Stimulated activated memory B cell treated with anti-CD40 and anti-IgM and Interleukin-4, amounts not matched to agents 10 μg/mL and 1 μg/mL and 100 μg/mL, for 72 hours (primary cell): Measurements from ENCODE around the gene GALNT1.

ENCODE experiments used
- ATAC-seq: fragments of 150-1000 bp; cut with Tn5 transposase; 2 replicates; pipeline ENCODE4 v1.10.0; 2021
- H3K27ac Mint-ChIP-seq: one replicate; pipeline ENCODE4 v1.8.0; 2022; ENCODE audit warnings: mild to moderate bottlenecking, mixed read lengths
- H3K27me3 Mint-ChIP-seq: one replicate; pipeline ENCODE4 v1.8.0; 2022; ENCODE audit warnings: mixed read lengths
- H3K36me3 Mint-ChIP-seq: one replicate; pipeline ENCODE4 v1.8.0; 2022; ENCODE audit warnings: mixed read lengths
- H3K4me1 Mint-ChIP-seq: one replicate; pipeline ENCODE4 v1.8.0; 2022; ENCODE audit warnings: mixed read lengths
- H3K4me3 Mint-ChIP-seq: one replicate; pipeline ENCODE4 v1.8.0; 2022; ENCODE audit warnings: mild to moderate bottlenecking, moderate library complexity, mixed read lengths
- H3K9me3 Mint-ChIP-seq: one replicate; pipeline ENCODE4 v1.8.0; 2022; ENCODE audit warnings: mixed read lengths

GALNT1 gene

DNA sequence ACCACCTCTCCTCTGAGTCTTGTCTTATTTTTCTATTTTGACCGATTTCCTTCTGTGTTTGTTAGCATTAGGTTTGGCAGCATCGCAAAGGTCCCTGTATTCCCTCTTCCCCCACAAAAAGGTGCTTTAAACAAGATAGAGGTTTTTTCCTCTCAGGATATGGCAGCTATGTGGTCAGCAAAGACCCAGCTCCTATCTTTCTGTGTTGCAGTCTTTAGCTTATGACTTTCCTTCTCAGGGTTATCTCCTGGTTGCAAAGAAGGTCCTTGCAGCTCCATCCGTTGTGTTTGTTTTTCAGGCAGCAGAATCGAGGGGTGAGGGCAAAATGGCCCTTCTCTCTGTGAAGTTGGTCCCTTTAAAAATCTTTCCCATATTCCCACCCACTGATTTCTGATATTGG is 38.4 kb downstream of the GALNT1 start:
- Mint-ChIP-seq H3K36me3 (peaks cover 9% of the 10 kb centered on the region), H3K4me3 (no peak overlapping the region), H3K27ac (no peak overlapping the region), H3K4me1 (peaks cover 29% of the 10 kb centered on the region), H3K9me3 (no peaks in the 10 kb centered on the region), H3K27me3 (no peaks in the 10 kb centered on the region)
- no peak for ATAC-seq

DNA sequence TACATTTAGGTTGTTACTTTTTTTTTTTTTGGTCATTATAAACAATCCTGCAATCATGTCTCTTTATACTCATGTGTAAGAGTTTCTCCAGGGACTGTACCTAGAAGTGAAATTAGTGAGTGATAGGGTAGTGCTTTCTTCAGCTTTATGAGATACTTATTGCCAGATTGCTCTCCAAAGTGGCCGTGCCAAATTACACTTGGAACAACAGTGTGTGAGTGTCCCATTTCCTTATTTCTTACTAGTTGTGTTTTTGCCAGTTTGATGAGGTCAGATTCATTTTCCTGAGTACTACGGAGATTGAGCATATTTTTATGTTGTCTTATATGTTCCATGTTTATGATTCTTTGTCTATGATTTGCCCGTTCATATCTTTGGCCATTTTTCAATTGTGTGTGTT is 39.2 kb downstream of the GALNT1 start:
- peaks cover 30% of the 10 kb centered on the region for H3K4me1 Mint-ChIP-seq
- no peaks in the 10 kb centered on the region for H3K27me3 Mint-ChIP-seq
- H3K4me3 Mint-ChIP-seq = no peak overlapping the region
- H3K36me3 Mint-ChIP-seq = peaks cover 16% of the 10 kb centered on the region
- ATAC-seq = no peak
- no peaks in the 10 kb centered on the region for H3K9me3 Mint-ChIP-seq
- H3K27ac Mint-ChIP-seq = peak overlapping the region; percentile 18

DNA sequence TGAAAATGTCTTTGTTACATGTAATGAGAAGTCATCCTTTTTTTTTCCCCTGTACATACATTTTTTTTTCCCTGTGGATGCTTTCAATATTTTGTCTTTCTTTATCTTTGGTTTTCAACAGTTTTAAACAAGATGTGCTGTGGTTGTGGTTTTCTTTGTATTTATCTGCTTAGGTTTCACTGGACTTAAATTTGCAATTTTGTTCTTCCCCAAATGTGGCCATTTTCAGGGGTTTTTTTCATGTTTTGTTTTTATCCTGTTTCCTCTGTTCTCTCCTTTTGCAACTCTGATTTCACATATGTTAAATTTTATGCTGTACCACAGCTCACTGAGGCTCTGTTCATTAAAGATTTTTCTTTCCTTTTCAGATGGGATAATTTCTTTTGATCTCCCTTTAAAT is 41.7 kb downstream of the GALNT1 start:
- no peak for ATAC-seq
- Mint-ChIP-seq H3K9me3 (no peaks in the 10 kb centered on the region), H3K4me1 (peaks cover 34% of the 10 kb centered on the region), H3K27me3 (no peaks in the 10 kb centered on the region), H3K36me3 (peaks cover 40% of the 10 kb centered on the region), H3K4me3 (peak overlapping the region; percentile 6), H3K27ac (peak overlapping the region; percentile 8)

DNA sequence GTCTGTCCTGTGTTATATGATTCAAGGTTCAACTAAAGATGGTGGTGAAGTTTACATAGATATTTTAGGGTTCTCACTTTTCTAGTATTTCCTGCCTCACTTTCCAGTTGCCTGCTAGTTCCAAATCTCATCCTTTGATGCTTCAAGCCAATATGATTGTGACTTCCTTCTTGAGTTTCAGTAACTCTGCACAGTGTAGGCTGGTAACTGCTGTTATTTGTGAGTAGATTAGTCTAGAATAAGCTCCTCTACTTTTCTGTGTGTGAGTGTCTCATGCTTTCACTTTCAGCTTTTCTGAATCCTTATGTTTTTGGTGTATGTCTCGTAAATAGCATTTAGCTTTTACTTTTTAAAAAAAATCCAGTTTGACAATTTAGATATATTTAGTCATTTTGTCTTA is 42.6 kb downstream of the GALNT1 start:
- H3K27ac Mint-ChIP-seq = no peak overlapping the region
- H3K4me3 Mint-ChIP-seq = no peak overlapping the region
- no peaks in the 10 kb centered on the region for H3K27me3 Mint-ChIP-seq
- H3K36me3 Mint-ChIP-seq = peaks cover 49% of the 10 kb centered on the region
- peaks cover 34% of the 10 kb centered on the region for H3K4me1 Mint-ChIP-seq
- peak; percentile 53 for ATAC-seq
- no peaks in the 10 kb centered on the region for H3K9me3 Mint-ChIP-seq

DNA sequence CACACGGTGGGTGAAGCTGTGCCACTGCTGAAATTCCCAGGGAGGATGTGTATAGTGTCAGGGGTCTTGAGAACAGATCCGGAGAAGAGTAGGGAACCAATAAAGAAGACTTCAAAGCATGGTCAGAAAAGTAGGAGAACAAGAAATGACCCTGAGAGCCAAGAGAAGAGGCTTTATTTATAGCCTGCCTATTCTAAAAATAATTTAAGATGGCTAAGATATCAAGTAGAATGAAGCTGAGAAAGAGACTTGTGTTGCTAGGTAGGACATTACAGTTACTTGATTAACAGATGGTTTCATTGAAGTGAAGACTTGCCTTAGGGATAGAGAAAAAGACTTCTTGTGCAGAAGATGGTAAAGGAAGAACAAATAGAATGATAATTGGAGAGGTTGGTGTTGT is 43.7 kb downstream of the GALNT1 start:
- H3K9me3 Mint-ChIP-seq = peaks cover 2% of the 10 kb centered on the region
- no peaks in the 10 kb centered on the region for H3K27me3 Mint-ChIP-seq
- H3K36me3 Mint-ChIP-seq = peaks cover 52% of the 10 kb centered on the region
- peaks cover 36% of the 10 kb centered on the region for H3K4me1 Mint-ChIP-seq
- no peak for ATAC-seq
- no peak overlapping the region for H3K4me3 Mint-ChIP-seq
- no peak overlapping the region for H3K27ac Mint-ChIP-seq

DNA sequence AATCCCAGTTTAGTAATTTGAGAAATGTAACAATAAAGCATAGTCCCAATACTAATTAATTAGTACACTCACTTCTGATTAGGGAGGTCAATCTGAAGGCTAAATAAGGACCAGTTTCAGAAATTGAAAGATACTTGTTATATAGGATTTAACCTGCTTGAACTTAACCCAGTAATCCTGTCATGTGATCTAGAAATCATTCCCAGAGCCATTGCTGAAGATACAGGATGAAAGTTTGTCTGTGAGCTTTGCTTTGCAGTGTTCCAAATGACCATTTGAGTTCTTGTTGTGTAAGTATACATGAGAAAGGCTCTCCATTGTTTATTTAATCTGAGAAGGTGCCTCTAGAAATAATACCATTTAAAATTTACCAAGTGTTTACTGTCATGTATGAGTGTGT is 52.2 kb downstream of the GALNT1 start:
- peaks cover 49% of the 10 kb centered on the region for H3K36me3 Mint-ChIP-seq
- no peak overlapping the region for H3K4me3 Mint-ChIP-seq
- H3K4me1 Mint-ChIP-seq = peaks cover 17% of the 10 kb centered on the region

DNA sequence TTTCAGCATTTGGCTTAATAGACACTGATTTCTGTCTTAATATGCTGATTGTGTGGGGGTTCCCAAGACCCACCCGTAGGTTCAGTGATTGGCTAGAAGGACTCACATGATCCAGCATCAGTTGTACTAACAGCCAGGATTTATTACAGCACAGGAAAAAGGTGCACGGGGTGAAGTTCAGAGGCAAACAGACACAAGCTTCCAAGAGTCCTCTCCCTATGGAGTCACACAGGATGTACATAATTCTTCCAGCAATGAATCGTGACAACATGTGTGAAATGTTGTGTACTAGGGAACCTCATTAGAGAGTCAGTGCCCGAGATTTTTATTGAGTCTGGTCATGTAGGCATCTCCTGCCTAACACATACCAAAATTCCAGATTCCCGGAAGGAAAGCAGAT is 52.8 kb downstream of the GALNT1 start:
- H3K4me3 Mint-ChIP-seq = no peak overlapping the region
- H3K9me3 Mint-ChIP-seq = peaks cover 12% of the 10 kb centered on the region
- ATAC-seq = no peak
- H3K4me1 Mint-ChIP-seq = peaks cover 17% of the 10 kb centered on the region
- H3K27ac Mint-ChIP-seq = no peak overlapping the region
- H3K27me3 Mint-ChIP-seq = no peaks in the 10 kb centered on the region
- H3K36me3 Mint-ChIP-seq = peaks cover 49% of the 10 kb centered on the region

More for the DNA sequence above, 52.2 kb downstream of the GALNT1 start:
- H3K27ac Mint-ChIP-seq = no peak overlapping the region
- peaks cover 12% of the 10 kb centered on the region for H3K9me3 Mint-ChIP-seq
- no peak for ATAC-seq
- H3K27me3 Mint-ChIP-seq = no peaks in the 10 kb centered on the region

DNA sequence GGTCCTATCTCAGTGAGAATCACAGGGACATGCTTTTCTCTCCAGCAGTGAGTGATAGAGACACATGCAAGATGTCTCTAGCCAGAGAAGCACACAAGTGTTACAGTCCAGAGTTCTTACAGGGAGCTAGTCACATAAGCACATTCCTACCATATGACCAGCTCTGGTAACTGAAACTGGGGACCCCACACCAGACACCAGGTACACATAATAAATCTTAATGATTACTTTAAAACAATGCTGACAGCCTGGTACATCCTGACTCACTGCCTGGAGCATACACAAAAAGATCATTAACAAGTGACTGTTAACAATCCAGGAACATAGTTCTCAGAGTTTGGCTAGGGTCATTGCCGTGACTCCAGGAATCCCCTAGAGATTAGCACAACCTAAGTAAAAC is 53.6 kb downstream of the GALNT1 start:
- no peak overlapping the region for H3K4me3 Mint-ChIP-seq
- peaks cover 16% of the 10 kb centered on the region for H3K4me1 Mint-ChIP-seq
- peaks cover 11% of the 10 kb centered on the region for H3K9me3 Mint-ChIP-seq
- ATAC-seq = no peak
- no peaks in the 10 kb centered on the region for H3K27me3 Mint-ChIP-seq
- no peak overlapping the region for H3K27ac Mint-ChIP-seq
- H3K36me3 Mint-ChIP-seq = peaks cover 43% of the 10 kb centered on the region

DNA sequence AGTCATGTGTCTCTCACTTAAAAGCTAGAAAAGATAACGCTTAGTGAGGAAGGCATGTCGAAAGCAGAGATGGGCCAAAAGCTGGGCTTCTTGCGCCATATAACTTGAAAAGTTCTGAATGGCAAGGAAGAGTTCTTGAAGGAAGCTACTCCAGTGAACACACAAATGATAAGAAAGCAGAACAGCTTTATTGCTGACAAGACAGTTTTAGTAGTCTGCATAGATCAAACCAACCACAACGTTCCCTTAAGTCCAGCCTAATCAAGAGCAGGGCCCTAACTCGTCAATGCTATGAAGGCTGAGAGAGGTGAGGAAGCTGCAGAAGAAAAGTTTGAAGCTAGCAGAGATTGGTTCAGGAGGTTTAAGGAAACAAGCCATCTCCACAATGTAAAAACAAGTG is 55.7 kb downstream of the GALNT1 start:
- Mint-ChIP-seq H3K4me1 (peaks cover 22% of the 10 kb centered on the region), H3K9me3 (peaks cover 10% of the 10 kb centered on the region), H3K4me3 (no peak overlapping the region), H3K36me3 (peaks cover 42% of the 10 kb centered on the region), H3K27ac (no peak overlapping the region), H3K27me3 (no peaks in the 10 kb centered on the region)
- no peak for ATAC-seq

DNA sequence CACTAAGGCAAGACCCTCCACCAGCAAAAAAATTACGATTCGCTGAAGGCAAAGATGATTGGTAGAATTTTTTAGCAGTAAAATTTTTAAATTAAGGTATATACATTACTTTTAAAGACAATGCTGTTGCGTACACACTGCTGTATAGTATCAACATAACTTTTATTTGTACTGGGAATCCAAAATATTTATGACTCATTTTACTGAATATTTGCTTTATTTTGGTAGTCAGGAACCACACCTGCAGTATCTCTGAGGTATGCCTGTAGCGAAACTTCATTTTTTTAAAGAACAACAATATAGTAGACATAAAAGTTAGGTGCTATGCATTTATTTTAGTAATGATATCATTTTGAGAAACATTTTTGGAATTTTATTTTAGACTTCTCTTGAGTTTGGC is 57.8 kb downstream of the GALNT1 start:
- no peaks in the 10 kb centered on the region for H3K27me3 Mint-ChIP-seq
- H3K36me3 Mint-ChIP-seq = peaks cover 55% of the 10 kb centered on the region
- H3K4me3 Mint-ChIP-seq = no peak overlapping the region
- no peak for ATAC-seq
- peaks cover 19% of the 10 kb centered on the region for H3K4me1 Mint-ChIP-seq
- H3K9me3 Mint-ChIP-seq = peaks cover 10% of the 10 kb centered on the region
- no peak overlapping the region for H3K27ac Mint-ChIP-seq

DNA sequence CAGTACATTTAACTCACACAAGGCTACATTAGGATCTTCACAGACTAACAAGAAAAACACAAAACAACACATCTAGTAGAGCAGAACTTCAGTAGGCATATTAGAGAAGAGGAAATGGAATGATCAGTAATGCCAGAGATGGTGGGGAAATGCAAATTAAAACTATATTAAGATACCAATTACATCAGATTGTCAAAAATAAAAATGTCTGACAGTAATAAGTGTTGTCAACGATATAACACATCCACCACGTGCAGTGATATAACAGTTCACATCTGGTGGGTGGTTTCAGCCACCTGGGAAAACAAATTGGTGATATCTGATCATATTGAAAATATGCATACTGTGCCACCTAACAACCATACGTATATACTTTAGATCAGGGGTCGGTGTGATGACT is 59.9 kb downstream of the GALNT1 start:
- H3K4me3 Mint-ChIP-seq = no peak overlapping the region
- peaks cover 10% of the 10 kb centered on the region for H3K9me3 Mint-ChIP-seq
- H3K36me3 Mint-ChIP-seq = peaks cover 46% of the 10 kb centered on the region
- no peaks in the 10 kb centered on the region for H3K27me3 Mint-ChIP-seq
- H3K4me1 Mint-ChIP-seq = peaks cover 19% of the 10 kb centered on the region
- no peak overlapping the region for H3K27ac Mint-ChIP-seq
- ATAC-seq = no peak

DNA sequence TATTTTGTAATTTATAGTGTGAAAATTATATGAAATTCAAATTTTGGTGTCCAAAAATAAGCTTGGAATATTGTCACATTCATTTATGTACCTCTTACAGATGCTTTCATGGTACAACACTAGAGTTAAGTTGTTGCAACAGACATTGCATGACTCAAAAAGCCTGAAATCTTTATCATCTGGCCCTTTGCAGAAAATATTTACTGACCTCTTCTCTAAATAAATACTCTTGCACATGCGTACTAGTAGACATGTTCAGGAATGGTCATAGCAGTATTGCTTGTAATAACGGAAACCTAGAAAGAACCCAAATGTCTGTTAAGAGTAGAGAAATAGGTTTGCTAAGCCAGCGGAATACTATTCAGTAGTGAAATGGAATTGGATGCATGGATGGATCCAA is 60.4 kb downstream of the GALNT1 start:
- H3K36me3 Mint-ChIP-seq = peaks cover 46% of the 10 kb centered on the region
- H3K27me3 Mint-ChIP-seq = no peaks in the 10 kb centered on the region
- no peak overlapping the region for H3K4me3 Mint-ChIP-seq
- no peak for ATAC-seq
- peaks cover 11% of the 10 kb centered on the region for H3K9me3 Mint-ChIP-seq
- H3K27ac Mint-ChIP-seq = no peak overlapping the region
- peaks cover 19% of the 10 kb centered on the region for H3K4me1 Mint-ChIP-seq

DNA sequence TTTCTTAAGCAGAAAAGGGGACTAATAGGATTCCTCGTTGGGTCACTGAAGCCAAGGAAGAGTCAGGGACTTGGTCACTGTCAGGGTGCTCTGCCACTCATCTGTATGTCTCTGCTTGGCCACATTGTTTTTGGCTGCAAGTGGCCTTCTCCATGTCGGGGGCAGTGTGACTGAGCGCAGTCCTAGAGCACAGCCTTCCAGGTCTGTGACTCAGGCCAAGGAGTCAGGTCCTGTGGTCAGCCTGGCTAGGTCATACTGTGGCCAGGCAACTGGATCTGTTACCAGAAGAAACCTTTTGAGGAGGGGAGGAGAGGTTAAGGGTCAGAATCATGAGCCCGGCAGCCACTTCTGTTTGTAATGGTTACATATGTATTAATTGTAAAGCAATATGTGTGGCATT is 61.3 kb downstream of the GALNT1 start:
- Mint-ChIP-seq H3K4me1 (peaks cover 17% of the 10 kb centered on the region), H3K9me3 (peaks cover 8% of the 10 kb centered on the region), H3K36me3 (peaks cover 45% of the 10 kb centered on the region), H3K27ac (no peak overlapping the region), H3K4me3 (no peak overlapping the region), H3K27me3 (no peaks in the 10 kb centered on the region)
- no peak for ATAC-seq

DNA sequence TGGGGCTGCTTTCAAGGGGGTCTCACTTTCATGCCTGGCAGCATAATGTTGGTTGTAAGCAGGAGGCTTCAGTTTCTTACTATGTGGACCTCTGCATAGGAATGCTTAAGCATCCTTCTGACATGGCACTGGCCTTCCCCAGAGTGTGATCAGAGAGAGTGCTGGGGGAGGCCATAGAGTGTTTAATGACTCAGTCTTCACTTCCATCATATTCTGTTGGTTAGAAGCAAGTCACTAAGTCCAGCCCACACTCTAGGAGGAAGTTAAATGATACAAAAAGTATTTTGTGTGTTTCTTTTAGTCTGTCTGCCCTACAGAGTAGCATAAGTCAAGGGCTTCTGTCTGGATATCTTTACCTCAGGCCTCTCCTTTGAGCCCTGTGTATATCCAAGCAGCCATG is 64.9 kb downstream of the GALNT1 start:
- Mint-ChIP-seq H3K27ac (no peak overlapping the region), H3K27me3 (no peaks in the 10 kb centered on the region), H3K4me1 (peaks cover 12% of the 10 kb centered on the region), H3K4me3 (no peak overlapping the region), H3K9me3 (peaks cover 9% of the 10 kb centered on the region), H3K36me3 (peaks cover 52% of the 10 kb centered on the region)
- no peak for ATAC-seq

DNA sequence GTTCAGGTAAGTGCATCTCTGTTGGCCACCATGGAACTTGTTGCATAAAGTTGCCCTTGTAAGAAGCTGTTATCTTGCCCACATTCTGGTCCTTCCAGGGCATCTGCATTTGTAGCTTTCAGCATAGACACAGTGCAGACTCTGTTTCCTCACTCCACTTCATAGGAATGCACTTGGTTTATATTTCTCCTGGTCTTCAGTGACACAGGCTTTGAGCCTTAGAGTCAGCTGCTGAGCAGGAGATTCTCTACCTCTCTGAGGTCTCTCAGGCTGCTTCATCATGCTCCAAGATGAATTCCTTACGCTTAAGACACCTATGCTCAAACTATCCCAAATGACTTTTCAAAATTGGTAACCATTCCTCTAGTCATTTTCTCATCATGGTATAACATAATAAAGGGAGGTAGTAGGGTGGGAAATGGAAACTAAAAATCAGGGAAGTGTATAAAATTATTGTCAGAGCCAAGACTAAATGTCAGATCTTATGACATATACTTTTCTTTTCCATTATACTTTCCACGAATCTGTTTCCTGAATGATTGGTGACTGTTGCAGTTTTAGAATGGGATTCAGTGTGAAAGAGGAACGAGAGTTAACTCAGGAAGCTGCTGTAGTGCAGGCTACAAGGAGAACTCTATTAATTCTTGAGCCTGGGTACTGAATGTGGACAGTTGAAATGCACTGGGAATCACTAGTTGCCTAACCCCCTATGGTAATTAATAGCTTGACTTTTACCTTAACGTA is 72.0 kb downstream of the GALNT1 start:
- Mint-ChIP-seq H3K4me1 (peaks cover 16% of the 10 kb centered on the region), H3K9me3 (peaks cover 3% of the 10 kb centered on the region), H3K4me3 (no peak overlapping the region), H3K27me3 (no peaks in the 10 kb centered on the region), H3K36me3 (peaks cover 21% of the 10 kb centered on the region), H3K27ac (no peak overlapping the region)
- no peak for ATAC-seq

DNA sequence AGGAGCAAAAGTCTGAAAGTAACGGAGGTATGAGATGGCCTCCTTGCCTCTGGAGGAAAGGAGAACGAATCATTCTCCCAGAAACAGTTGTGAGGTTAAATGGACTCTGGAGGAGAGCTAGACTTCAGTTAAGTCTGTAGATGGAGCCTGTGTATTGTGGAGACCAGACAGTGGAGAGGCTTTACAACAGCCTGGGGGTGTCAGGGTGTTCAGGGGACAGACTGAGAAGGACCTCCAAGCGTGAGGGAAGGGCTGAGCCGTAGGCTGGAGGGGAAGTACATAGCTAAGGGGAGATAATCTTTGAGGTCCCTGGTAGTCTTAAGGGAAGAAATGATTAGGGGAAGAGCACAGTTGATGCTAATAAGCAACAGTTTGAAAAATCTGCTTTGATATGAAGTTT is 76.6 kb downstream of the GALNT1 start:
- H3K9me3 Mint-ChIP-seq = no peaks in the 10 kb centered on the region

More for the DNA sequence above, 76.6 kb downstream of the GALNT1 start:
- H3K27me3 Mint-ChIP-seq = no peaks in the 10 kb centered on the region
- ATAC-seq = no peak
- peaks cover 14% of the 10 kb centered on the region for H3K4me1 Mint-ChIP-seq
- peaks cover 10% of the 10 kb centered on the region for H3K36me3 Mint-ChIP-seq
- H3K27ac Mint-ChIP-seq = no peak overlapping the region
- H3K4me3 Mint-ChIP-seq = no peak overlapping the region
